GM12864 (cell line): Measurements from ENCODE around the gene MACROD2.

Experiments used
- DNase-seq: peaks from one replicate; pipeline ENCODE4 v3.0.0-alpha.2; 2011; ENCODE audit warnings: low read depth
- H3K4me3 ChIP-seq: 2 replicates; pipeline ENCODE4 v1.5.1; 2011; ENCODE audit warnings: mild to moderate bottlenecking, low read depth, low read length, control low read depth
- TF ChIP-seq, protein P1 (sequence below): IDR thresholded peaks from 2 replicates; pipeline ENCODE4 v1.5.1; 2011; ENCODE audit warnings: low read depth, mild to moderate bottlenecking, moderate library complexity, low read length, control low read depth, inconsistent platforms; ENCODE audit errors: missing control alignments

MACROD2 gene

GRCh38 chr20:15378151-15378550 lies 1382.8 kb downstream of the MACROD2 start:
- DNase-seq = no peak
- TF ChIP-seq, protein P1, sequence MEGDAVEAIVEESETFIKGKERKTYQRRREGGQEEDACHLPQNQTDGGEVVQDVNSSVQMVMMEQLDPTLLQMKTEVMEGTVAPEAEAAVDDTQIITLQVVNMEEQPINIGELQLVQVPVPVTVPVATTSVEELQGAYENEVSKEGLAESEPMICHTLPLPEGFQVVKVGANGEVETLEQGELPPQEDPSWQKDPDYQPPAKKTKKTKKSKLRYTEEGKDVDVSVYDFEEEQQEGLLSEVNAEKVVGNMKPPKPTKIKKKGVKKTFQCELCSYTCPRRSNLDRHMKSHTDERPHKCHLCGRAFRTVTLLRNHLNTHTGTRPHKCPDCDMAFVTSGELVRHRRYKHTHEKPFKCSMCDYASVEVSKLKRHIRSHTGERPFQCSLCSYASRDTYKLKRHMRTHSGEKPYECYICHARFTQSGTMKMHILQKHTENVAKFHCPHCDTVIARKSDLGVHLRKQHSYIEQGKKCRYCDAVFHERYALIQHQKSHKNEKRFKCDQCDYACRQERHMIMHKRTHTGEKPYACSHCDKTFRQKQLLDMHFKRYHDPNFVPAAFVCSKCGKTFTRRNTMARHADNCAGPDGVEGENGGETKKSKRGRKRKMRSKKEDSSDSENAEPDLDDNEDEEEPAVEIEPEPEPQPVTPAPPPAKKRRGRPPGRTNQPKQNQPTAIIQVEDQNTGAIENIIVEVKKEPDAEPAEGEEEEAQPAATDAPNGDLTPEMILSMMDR = no peak
- H3K4me3 ChIP-seq = no peak overlapping the region

- TF ChIP-seq, protein P1 = no peak
- no peak overlapping the region for H3K4me3 ChIP-seq
- no peak for DNase-seq
Observed at GRCh38 chr20:15379681-15380296, 1384.5 kb downstream of the MACROD2 start.

- no peak for DNase-seq
- TF ChIP-seq, protein P1 = no peak
- no peak overlapping the region for H3K4me3 ChIP-seq
Observed at GRCh38 chr20:15380770-15381169, 1385.5 kb downstream of the MACROD2 start.

GRCh38 chr20:15387228-15387627 lies 1391.9 kb downstream of the MACROD2 start:
- DNase-seq = no peak
- TF ChIP-seq, protein P1 = no peak
- H3K4me3 ChIP-seq = no peak overlapping the region

GRCh38 chr20:15395457-15395856 lies 1400.1 kb downstream of the MACROD2 start:
- TF ChIP-seq, protein P1 = no peak
- no peak overlapping the region for H3K4me3 ChIP-seq
- DNase-seq = no peak

- no peak for DNase-seq
- TF ChIP-seq, protein P1 = no peak
- no peak overlapping the region for H3K4me3 ChIP-seq
Observed at GRCh38 chr20:15396026-15396425, 1400.7 kb downstream of the MACROD2 start.

DNA sequence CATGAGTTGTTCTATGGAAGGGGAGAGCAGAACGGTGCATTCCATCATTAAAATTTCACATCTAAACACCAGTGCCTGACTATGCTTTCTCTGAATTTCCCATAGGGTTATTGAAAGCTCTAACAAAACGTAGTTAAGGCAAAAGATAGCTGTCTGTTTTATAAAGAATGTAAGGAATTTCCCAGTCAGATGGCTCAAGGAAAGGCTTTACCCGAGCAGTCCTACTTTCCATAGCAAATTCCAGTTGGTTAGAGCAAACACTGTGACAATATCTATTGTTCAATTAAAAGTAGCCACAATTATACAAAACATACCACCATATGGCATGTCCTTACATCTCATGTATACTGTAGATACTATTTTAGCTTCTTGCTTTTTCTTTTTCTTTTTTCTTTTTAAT lies 1401.6 kb downstream of the MACROD2 start:
- H3K4me3 ChIP-seq = no peak overlapping the region
- no peak for DNase-seq
- TF ChIP-seq, protein P1 = no peak
